ENCODE results near the gene HTR1E.

- TF ChIP-seq CTCF (IDR thresholded peaks at IDR 0.05): no peak
- no peak for TF ChIP-seq POLR2A (IDR thresholded peaks at IDR 0.05)
Measured at GRCh38 chr6:86969573-86969972, 32.2 kb downstream of the HTR1E start.

All from right lobe of liver (tissue), 4 donors.